Peyer's patch (tissue), 4 donors: ENCODE results near the gene UBE3A.

Experiments
- CTCF ChIP-seq, 6 experiments: fragments of 450-650 bp in 4 of 6; fragments of 200-600 bp in 2 of 6; sonication (generic) in 1 of 6; IDR thresholded peaks; one replicate each; pipeline ENCODE4 v1.5.1; 2017 to 2019; ENCODE audit warnings: antibody characterized with exemption in 6 of 6, mild to moderate bottlenecking in 3 of 6, moderate library complexity in 1 of 6
- POLR2A ChIP-seq, 2 donors: fragments of 450-650 bp; IDR thresholded peaks; one replicate each; pipeline ENCODE4 v1.5.1; 2017; ENCODE audit warnings: antibody characterized with exemption in 2 of 2, mild to moderate bottlenecking in 2 of 2, moderate library complexity in 2 of 2

- TF ChIP-seq POLR2A (IDR thresholded peaks at IDR 0.05) (no peak), CTCF (IDR thresholded peaks at IDR 0.05) (no peak)
Measured at GRCh38 chr15:25478313-25478712, 39.5 kb upstream of the UBE3A start.
